Hair follicle dermal papilla cell (primary cell): ENCODE data around the gene CD163. TPM values are rescaled to one million over a fixed set of nuclear protein-coding genes. Genes with fewer than 3 reads are reported as not detected.

Experiments
- total RNA-seq: library from RNA; depleted of rRNA; stranded (reverse); fragments of >200 nt; gene quantifications from 2 replicates; pipeline ENCODE4 v1.2.3, GENCODE V29; 2012

CD163 gene
- total RNA-seq, result 0.24 and 0.49 TPM in 2 replicates

GRCh38 chr12:7503686-7504415 lies at the start of gene CD163:
TSS of gene CD163 (minus strand) at chr12:7503777. CDS start at chr12:7503690, 87 bp downstream.

DNA sequence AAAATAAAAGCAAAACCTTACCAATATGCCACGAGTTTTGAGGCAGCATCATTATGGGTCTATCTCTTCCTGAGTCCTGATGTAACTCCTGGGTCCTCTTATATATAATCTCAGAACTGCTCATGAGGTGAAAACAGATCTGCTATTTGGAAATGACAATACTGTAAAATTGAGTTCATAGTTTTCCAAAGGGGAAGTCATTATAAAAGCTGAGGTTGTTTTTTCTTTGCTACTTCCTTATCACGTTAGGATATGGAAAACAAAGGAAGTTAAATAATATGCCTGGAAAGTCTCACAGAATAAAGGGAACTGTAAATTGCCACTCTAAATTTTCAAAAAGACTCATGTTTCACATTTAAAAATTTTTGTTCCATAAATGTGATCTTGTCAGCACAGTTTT lies 59.5 kb downstream of the CD163 start, which contains the start of gene CD163L1:
Gene CD163L1, minus strand, starts transcription at position 78 of the 400 bp plus-strand sequence. Its CDS starts 26 bp downstream, at position 52.

Other genes starting within 250 kb of the CD163 start
- not detected in 2 replicates for gene ACSM4, start 199.7 kb downstream of the CD163 start, total RNA-seq
- 1.5 and 2.1 TPM in 2 replicates for gene CD163L1, start 59.6 kb downstream of the CD163 start, total RNA-seq
- not detected in 2 replicates for gene APOBEC1, start 162.1 kb upstream of the CD163 start, total RNA-seq
- not detected in 2 replicates for gene GDF3, start 192.0 kb upstream of the CD163 start, total RNA-seq
- not detected in 2 replicates for gene DPPA3, start 207.7 kb upstream of the CD163 start, total RNA-seq
- not detected in 2 replicates for gene CLEC4C, start 243.6 kb upstream of the CD163 start, total RNA-seq